Activated effector memory CD4-positive, alpha-beta T cell treated with anti-CD3 and anti-CD28 coated beads, Interleukin-2, amount 50 U/mL, for 16 hours (primary cell): ENCODE measurements around the gene ZFP64.

Experiments used
- DNase-seq: peaks from one replicate; pipeline ENCODE4 v3.0.0-alpha.2; 2020

Gene ZFP64

DNA sequence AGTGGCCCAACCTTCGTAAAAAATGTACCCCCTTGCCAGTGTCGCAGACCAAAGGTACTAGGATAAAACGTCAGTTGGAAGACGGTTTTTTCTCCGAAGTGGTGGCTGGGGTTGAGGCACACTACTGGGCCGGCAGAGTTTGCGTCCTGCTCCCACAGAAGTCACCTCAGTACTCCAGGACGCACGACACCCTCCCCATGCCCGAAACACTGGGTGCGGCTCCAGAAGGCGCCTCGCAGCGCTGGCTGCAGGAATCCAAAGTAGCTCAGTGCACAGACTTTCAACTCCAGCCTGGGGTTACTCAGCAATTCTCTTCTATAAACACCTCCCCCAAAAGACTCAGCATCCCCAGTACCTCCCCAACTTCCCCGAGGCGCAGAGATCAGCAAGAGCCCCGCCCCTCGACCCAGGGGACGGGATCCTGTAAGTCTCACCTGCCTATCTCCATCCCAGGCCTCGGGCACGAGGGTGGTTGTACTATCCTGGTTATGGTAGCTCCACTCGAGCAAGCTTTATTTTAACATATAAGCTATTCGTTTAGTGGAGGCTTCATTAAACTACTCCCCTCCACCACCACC lies 88.2 kb downstream of the ZFP64 start:
- no peak for DNase-seq

DNA sequence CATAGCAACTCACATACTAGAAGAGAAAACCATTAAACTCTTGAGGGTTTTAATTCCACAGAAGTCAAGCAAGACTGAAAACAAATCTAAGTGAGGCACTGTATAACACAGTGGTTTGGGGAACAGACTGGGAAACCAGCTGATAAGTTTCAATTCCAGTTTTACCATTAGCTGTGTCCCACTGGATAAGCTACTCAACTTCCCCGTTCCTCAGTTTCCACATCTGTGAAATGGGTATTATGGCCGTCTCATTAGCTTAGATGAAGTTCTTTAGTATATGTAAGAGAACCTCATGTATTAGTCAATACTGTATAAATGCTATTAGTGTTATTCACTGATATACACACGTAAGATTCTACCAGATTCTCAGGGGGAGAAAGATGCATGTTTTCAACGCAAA lies 89.0 kb downstream of the ZFP64 start:
- no peak for DNase-seq

DNA sequence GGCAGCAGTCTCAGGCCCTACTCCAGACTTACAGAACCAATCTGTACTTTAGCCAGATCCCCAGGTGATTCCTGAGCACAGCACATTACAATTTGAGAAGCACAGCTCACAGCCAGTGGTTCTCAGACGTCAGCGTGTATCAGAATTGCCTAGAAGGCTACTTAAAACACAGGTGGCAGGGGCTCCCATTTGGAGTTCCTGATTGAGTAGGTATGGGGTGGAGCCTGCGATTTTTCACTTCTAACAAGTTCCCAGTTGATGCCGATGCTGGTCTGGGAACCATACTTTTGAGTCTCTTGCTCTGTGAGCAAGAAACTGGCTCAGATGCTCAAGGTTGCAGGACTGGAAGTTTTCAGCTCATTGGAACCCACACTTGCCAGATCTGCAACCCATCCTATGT lies 89.5 kb downstream of the ZFP64 start:
- DNase-seq = no peak
